Breast epithelium (tissue), 3 donors: ENCODE measurements around the gene ZDHHC15.
"Not testable (repeated sequence)": the region's sequence is repeated elsewhere in the genome, so short reads cannot be mapped to it uniquely, and the experiment has no call there.

ENCODE experiments used
- CTCF ChIP-seq, 3 donors: fragments of 450-650 bp; IDR thresholded peaks; one replicate each; pipeline ENCODE4 v1.5.1; 2016 to 2017; ENCODE audit warnings: antibody characterized with exemption in 3 of 3, mild to moderate bottlenecking in 3 of 3, moderate library complexity in 3 of 3
- POLR2AphosphoS5 ChIP-seq, 3 donors: sonication (generic); formaldehyde crosslinking; IDR thresholded peaks; one replicate each; pipeline ENCODE4 v1.6.1; 2017; ENCODE audit warnings: antibody characterized with exemption in 3 of 3

DNA sequence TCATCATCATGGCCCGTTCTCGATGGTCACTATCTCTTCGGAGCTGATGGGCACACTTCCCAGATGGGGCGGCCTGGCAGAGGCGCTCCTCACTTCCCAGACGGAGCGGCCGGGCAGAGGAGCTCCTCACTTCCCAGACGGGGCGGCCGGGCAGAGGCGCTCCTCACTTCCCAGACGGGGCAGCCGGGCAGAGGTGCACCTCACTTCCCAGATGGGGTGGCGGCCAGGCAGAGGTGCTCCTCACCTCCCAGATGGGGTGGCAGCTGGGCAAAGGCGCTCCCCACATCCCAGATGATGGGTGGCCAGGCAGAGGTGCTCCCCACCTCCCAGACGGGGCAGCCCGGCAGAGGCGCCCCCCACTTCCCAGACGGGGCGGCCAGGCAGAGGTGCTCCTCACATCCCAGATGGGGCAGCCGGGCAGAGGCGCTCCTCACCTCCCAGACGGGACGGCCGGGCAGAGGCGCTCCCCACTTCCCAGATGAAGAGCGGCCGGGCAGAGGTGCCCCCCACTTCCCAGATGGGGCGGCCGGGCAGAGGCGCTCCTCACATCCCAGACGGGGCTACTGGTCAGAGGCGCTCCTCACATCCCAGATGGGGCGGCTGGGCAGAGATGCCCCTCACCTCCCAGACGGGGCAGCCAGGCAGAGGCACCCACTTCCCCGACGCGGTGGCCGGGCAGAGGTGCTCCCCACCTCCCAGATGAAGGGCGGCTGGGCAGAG, 188.3 kb downstream of the ZDHHC15 start:
- not testable (repeated sequence) for TF ChIP-seq POLR2AphosphoS5, CTCF (IDR thresholded peaks at IDR 0.05)
